Loucy (cell line): ENCODE results near the gene MTHFSD.

Source experiments
- H2AFZ ChIP-seq: fragments of 200-600 bp; sonication (generic); 2 replicates; pipeline ENCODE4 v1.6.0; 2016; ENCODE audit warnings: antibody characterized with exemption, mild to moderate bottlenecking, low read length, moderate library complexity
- H3F3A ChIP-seq: fragments of 200-600 bp; 2 replicates; pipeline ENCODE4 v1.6.0; 2016; ENCODE audit warnings: antibody characterized with exemption, low read depth, mild to moderate bottlenecking
- H3K27me3 ChIP-seq: fragments of 200-600 bp; sonication (generic); 2 replicates; pipeline ENCODE4 v1.6.1; 2014; ENCODE audit warnings: low read length, mild to moderate bottlenecking; ENCODE audit not compliant: insufficient read depth, poor library complexity, severe bottlenecking
- H3K36me3 ChIP-seq: fragments of 200-600 bp; sonication (generic); 2 replicates; pipeline ENCODE4 v1.6.1; 2016; ENCODE audit warnings: low read length; ENCODE audit not compliant: insufficient read depth
- H3K4me1 ChIP-seq: fragments of 200-600 bp; sonication (generic); 2 replicates; pipeline ENCODE4 v1.5.1; 2014; ENCODE audit warnings: low read length, mild to moderate bottlenecking; ENCODE audit not compliant: insufficient read depth, poor library complexity, severe bottlenecking
- H3K4me2 ChIP-seq: fragments of 200-600 bp; sonication (generic); 2 replicates; pipeline ENCODE4 v1.6.0; 2014; ENCODE audit warnings: antibody characterized with exemption, low read length, low read depth, mild to moderate bottlenecking; ENCODE audit not compliant: poor library complexity, severe bottlenecking
- H3K4me3 ChIP-seq: fragments of 200-600 bp; sonication (generic); 2 replicates; pipeline ENCODE4 v1.5.1; 2014; ENCODE audit warnings: low read length, mild to moderate bottlenecking, mixed read lengths; ENCODE audit not compliant: poor library complexity, severe bottlenecking
- H3K79me2 ChIP-seq: fragments of 200-600 bp; sonication (generic); 2 replicates; pipeline ENCODE4 v1.6.1; 2014; ENCODE audit warnings: low read length; ENCODE audit not compliant: insufficient read depth
- H3K9ac ChIP-seq: fragments of 200-600 bp; sonication (generic); 2 replicates; pipeline ENCODE4 v1.6.0; 2014; ENCODE audit warnings: mild to moderate bottlenecking, low read depth, low read length, moderate library complexity; ENCODE audit not compliant: poor library complexity, severe bottlenecking
- H3K9me2 ChIP-seq: fragments of 200-600 bp; sonication (generic); replicated peaks from 2 replicates; pipeline ENCODE4 v1.6.1; 2016; ENCODE audit warnings: low read depth, low read length, mixed read lengths
- H3K9me3 ChIP-seq: fragments of 200-600 bp; sonication (generic); 2 replicates; pipeline ENCODE4 v1.6.1; 2014; ENCODE audit warnings: mild to moderate bottlenecking, antibody characterized with exemption, low read length, low read depth; ENCODE audit not compliant: insufficient read depth
- H4K20me1 ChIP-seq: fragments of 200-600 bp; sonication (generic); 2 replicates; pipeline ENCODE4 v1.6.0; 2014; ENCODE audit warnings: antibody characterized with exemption, low read length, mild to moderate bottlenecking; ENCODE audit not compliant: insufficient read depth, poor library complexity, severe bottlenecking
- EZH2phosphoT487 ChIP-seq: fragments of 200-600 bp; IDR thresholded peaks from 2 replicates; pipeline ENCODE4 v1.6.1; 2018; ENCODE audit warnings: antibody characterized with exemption, mild to moderate bottlenecking, moderate library complexity, borderline replicate concordance
- TF ChIP-seq, protein P1 (sequence below): fragments of 200-600 bp; sonication (generic); conservative IDR thresholded peaks from 2 replicates; pipeline ENCODE4 v1.5.1; 2014; ENCODE audit warnings: mild to moderate bottlenecking, antibody characterized with exemption, low read length

Gene MTHFSD

GRCh38 chr16:86515413-86515776 is 39.6 kb downstream of the MTHFSD start:
- TF ChIP-seq EZH2phosphoT487, result no peak
- TF ChIP-seq, protein P1, sequence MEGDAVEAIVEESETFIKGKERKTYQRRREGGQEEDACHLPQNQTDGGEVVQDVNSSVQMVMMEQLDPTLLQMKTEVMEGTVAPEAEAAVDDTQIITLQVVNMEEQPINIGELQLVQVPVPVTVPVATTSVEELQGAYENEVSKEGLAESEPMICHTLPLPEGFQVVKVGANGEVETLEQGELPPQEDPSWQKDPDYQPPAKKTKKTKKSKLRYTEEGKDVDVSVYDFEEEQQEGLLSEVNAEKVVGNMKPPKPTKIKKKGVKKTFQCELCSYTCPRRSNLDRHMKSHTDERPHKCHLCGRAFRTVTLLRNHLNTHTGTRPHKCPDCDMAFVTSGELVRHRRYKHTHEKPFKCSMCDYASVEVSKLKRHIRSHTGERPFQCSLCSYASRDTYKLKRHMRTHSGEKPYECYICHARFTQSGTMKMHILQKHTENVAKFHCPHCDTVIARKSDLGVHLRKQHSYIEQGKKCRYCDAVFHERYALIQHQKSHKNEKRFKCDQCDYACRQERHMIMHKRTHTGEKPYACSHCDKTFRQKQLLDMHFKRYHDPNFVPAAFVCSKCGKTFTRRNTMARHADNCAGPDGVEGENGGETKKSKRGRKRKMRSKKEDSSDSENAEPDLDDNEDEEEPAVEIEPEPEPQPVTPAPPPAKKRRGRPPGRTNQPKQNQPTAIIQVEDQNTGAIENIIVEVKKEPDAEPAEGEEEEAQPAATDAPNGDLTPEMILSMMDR, result no peak
- Histone ChIP-seq H3K9me2 (no peaks in the 10 kb centered on the region), H3K9me3 (no peaks in the 10 kb centered on the region), H2AFZ (no peak overlapping the region), H4K20me1 (no peaks in the 10 kb centered on the region), H3K27me3 (no peaks in the 10 kb centered on the region), H3K4me1 (no peaks in the 10 kb centered on the region), H3K4me3 (no peak overlapping the region), H3K36me3 (no peaks in the 10 kb centered on the region), H3K4me2 (no peak overlapping the region), H3K9ac (no peak overlapping the region), H3K79me2 (no peaks in the 10 kb centered on the region), H3F3A (no peaks in the 10 kb centered on the region)

DNA sequence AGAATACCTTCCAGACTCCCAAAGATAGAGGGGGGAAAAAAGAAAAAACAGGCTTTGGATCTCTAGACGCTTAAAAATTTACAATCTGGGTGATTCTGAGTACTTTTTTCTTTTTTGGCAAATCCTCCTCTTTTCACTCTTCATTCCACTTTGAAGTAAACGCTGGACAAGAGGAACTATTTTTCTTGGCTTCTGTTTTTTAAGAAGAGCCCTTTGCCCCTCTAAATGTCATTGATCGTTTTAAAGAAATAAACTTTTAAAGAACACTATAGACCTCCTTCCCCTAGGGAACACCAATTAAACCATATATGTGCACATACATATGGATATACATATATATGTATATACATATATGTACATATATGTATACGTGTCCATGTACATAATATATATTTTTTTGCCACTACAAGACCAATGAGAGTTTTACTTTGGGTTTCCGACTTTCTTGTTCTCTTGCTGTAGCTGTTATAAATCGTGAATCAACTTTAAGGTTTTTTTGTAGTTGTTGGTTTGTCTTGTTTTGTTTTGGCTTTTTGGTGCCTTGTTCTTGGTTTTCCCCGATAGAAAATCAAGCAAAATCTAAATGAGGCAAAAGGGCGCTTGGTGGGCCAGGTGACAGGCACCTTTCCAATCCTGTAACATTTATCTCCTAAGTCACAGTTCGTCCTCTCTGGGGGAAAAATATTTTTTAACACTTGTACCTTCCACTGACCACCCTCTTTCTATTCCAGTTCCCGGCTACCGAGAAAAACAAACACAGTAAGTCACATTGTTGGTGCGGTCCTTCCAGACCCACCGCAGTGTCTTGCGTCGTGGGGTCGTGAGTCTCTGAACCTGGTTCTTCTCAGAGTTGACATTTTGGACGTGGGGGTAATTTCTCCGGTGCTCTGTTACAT is 40.3 kb downstream of the MTHFSD start:
- no peaks in the 10 kb centered on the region for H3K9me2 ChIP-seq
- H2AFZ ChIP-seq, result no peak overlapping the region
- H3K27me3 ChIP-seq, result no peaks in the 10 kb centered on the region
- H3K4me1 ChIP-seq, result no peaks in the 10 kb centered on the region
- no peaks in the 10 kb centered on the region for H4K20me1 ChIP-seq
- no peak overlapping the region for H3K9ac ChIP-seq
- no peak overlapping the region for H3K4me2 ChIP-seq
- no peak overlapping the region for H3K4me3 ChIP-seq
- no peaks in the 10 kb centered on the region for H3F3A ChIP-seq
- no peaks in the 10 kb centered on the region for H3K9me3 ChIP-seq
- TF ChIP-seq, protein P1, result no peak
- no peak for TF ChIP-seq EZH2phosphoT487
- H3K79me2 ChIP-seq, result no peaks in the 10 kb centered on the region
- H3K36me3 ChIP-seq, result no peaks in the 10 kb centered on the region

- no peaks in the 10 kb centered on the region for H3K36me3 ChIP-seq
- no peak overlapping the region for H3K4me2 ChIP-seq
- H3F3A ChIP-seq, result no peaks in the 10 kb centered on the region
- no peaks in the 10 kb centered on the region for H3K27me3 ChIP-seq
- H3K9me3 ChIP-seq, result no peaks in the 10 kb centered on the region
- H3K4me3 ChIP-seq, result no peak overlapping the region
- H4K20me1 ChIP-seq, result no peaks in the 10 kb centered on the region
- TF ChIP-seq EZH2phosphoT487, result no peak
- TF ChIP-seq, protein P1, result no peak
- no peak overlapping the region for H2AFZ ChIP-seq
- H3K9me2 ChIP-seq, result no peaks in the 10 kb centered on the region
- H3K79me2 ChIP-seq, result no peaks in the 10 kb centered on the region
- H3K4me1 ChIP-seq, result no peaks in the 10 kb centered on the region
- no peak overlapping the region for H3K9ac ChIP-seq
These were observed 41.4 kb downstream of the MTHFSD start for GRCh38 chr16:86513471-86514277.
